Neural cell (in vitro differentiated cells): ENCODE results near the gene ACTG2. TPM values are rescaled to one million over a fixed set of nuclear protein-coding genes. Genes with fewer than 3 reads are reported as not detected.
A peak's percentile ranks its signal among the peaks of the same experiment; 100 is the strongest.

Experiments used
- H2AFZ ChIP-seq: fragments of 200-600, 300-800 bp; sonication (generic), shearing (Covaris generic); 2 replicates; pipeline ENCODE4 v1.6.0; 2014; ENCODE audit warnings: low read depth, mild to moderate bottlenecking, antibody characterized with exemption, low read length, moderate library complexity
- H3F3A ChIP-seq: fragments of 200-600 bp; shearing (Covaris generic); 2 replicates; pipeline ENCODE4 v1.6.1; 2016; ENCODE audit warnings: mild to moderate bottlenecking, moderate library complexity, mixed read lengths, antibody characterized with exemption, low read length; ENCODE audit not compliant: insufficient read depth, poor library complexity, severe bottlenecking
- H3K27ac ChIP-seq: fragments of 200-600, 300-800 bp; sonication (generic), shearing (Covaris generic); 2 replicates; pipeline ENCODE4 v1.5.1; 2014; ENCODE audit warnings: mild to moderate bottlenecking, low read length, moderate library complexity
- H3K27me3 ChIP-seq: fragments of 300-800, 200-600 bp; sonication (generic), shearing (Covaris generic); 2 replicates; pipeline ENCODE4 v1.6.0; 2014; ENCODE audit warnings: mild to moderate bottlenecking, low read depth, low read length, moderate library complexity; ENCODE audit not compliant: insufficient read depth
- H3K36me3 ChIP-seq: fragments of 300-800, 200-600 bp; sonication (generic), shearing (Covaris generic); 2 replicates; pipeline ENCODE4 v1.5.1; 2014; ENCODE audit warnings: mild to moderate bottlenecking, antibody characterized with exemption, low read length, moderate library complexity; ENCODE audit not compliant: insufficient read depth
- H3K4me2 ChIP-seq: fragments of 300-800, 200-600 bp; sonication (generic), shearing (Covaris generic); 2 replicates; pipeline ENCODE4 v1.6.0; 2014; ENCODE audit warnings: mild to moderate bottlenecking, low read length
- H3K4me3 ChIP-seq: fragments of 300-800, 200-600 bp; sonication (generic), shearing (Covaris generic); 2 replicates; pipeline ENCODE4 v1.5.1; 2014; ENCODE audit warnings: mild to moderate bottlenecking, low read length, moderate library complexity
- H3K79me2 ChIP-seq: fragments of 200-600 bp; shearing (Covaris generic); replicated peaks from 2 replicates; pipeline ENCODE4 v1.6.0; 2014; ENCODE audit warnings: mild to moderate bottlenecking, low read length, moderate library complexity; ENCODE audit not compliant: insufficient read depth
- H3K9ac ChIP-seq: fragments of 300-800, 200-600 bp; sonication (generic), shearing (Covaris generic); 2 replicates; pipeline ENCODE4 v1.6.1; 2016; ENCODE audit warnings: mild to moderate bottlenecking, low read length, mixed read lengths
- H3K9me2 ChIP-seq: fragments of 200-600 bp; shearing (Covaris generic); 2 replicates; pipeline ENCODE4 v1.6.1; 2016; ENCODE audit warnings: mild to moderate bottlenecking, low read length, mixed read lengths; ENCODE audit not compliant: insufficient read depth
- H3K9me3 ChIP-seq: fragments of 200-600, 300-800 bp; sonication (generic), shearing (Covaris generic); 2 replicates; pipeline ENCODE4 v1.6.1; 2016; ENCODE audit warnings: mild to moderate bottlenecking, mixed run types, low read length, moderate library complexity, mixed read lengths
- H4K20me1 ChIP-seq: fragments of 200-600 bp; shearing (Covaris generic); 2 replicates; pipeline ENCODE4 v1.6.1; 2016; ENCODE audit warnings: mild to moderate bottlenecking, mixed run types; ENCODE audit not compliant: insufficient read depth
- EP300 ChIP-seq: fragments of 450-650 bp; conservative IDR thresholded peaks from 2 replicates; pipeline ENCODE4 v1.6.1; 2014; ENCODE audit warnings: antibody characterized with exemption, mild to moderate bottlenecking, moderate library complexity; ENCODE audit not compliant: poor library complexity, severe bottlenecking
- EZH2 ChIP-seq: fragments of 200-600, 300-800 bp; shearing (Covaris generic), sonication (generic); IDR thresholded peaks from 2 replicates; pipeline ENCODE4 v1.6.1; 2014; ENCODE audit warnings: antibody characterized with exemption, low read length, borderline replicate concordance, mild to moderate bottlenecking; ENCODE audit not compliant: insufficient read depth, poor library complexity, severe bottlenecking
- MXI1 ChIP-seq: fragments of 450-650 bp; conservative IDR thresholded peaks from 2 replicates; pipeline ENCODE4 v1.6.1; 2014; ENCODE audit warnings: antibody characterized with exemption, mild to moderate bottlenecking; ENCODE audit not compliant: poor library complexity, severe bottlenecking
- POLR2AphosphoS5 ChIP-seq: IDR thresholded peaks from 2 replicates; pipeline ENCODE4 v1.6.1; 2012
- RAD21 ChIP-seq: fragments of 450-650 bp; conservative IDR thresholded peaks from 2 replicates; pipeline ENCODE4 v1.6.1; 2014; ENCODE audit warnings: antibody characterized with exemption, mild to moderate bottlenecking, moderate library complexity
- SMC3 ChIP-seq: fragments of 450-650 bp; conservative IDR thresholded peaks from 2 replicates; pipeline ENCODE4 v1.6.1; 2014; ENCODE audit warnings: antibody characterized with exemption, mild to moderate bottlenecking, moderate library complexity; ENCODE audit not compliant: poor library complexity
- TAF1 ChIP-seq: IDR thresholded peaks from 2 replicates; pipeline ENCODE4 v1.6.1; 2012; ENCODE audit warnings: low read depth
- polyA plus RNA-seq: library from polyadenylated mRNA; depleted of rRNA; stranded (reverse); fragments of >200 nt; gene quantifications from 2 replicates; pipeline ENCODE4 v1.2.3, GENCODE V29; 2014
- TF ChIP-seq, protein P1 (sequence below): IDR thresholded peaks from 2 replicates; pipeline ENCODE4 v1.6.1; 2012; ENCODE audit warnings: borderline replicate concordance
- TF ChIP-seq, protein P2 (sequence below): fragments of 450-650 bp; IDR thresholded peaks from 2 replicates; pipeline ENCODE4 v1.5.1; 2014; ENCODE audit warnings: antibody characterized with exemption, mild to moderate bottlenecking, moderate library complexity; ENCODE audit not compliant: poor library complexity, severe bottlenecking

ACTG2 gene
- polyA plus RNA-seq, 1 donor from 2014 or later: 0.67 TPM

DNA sequence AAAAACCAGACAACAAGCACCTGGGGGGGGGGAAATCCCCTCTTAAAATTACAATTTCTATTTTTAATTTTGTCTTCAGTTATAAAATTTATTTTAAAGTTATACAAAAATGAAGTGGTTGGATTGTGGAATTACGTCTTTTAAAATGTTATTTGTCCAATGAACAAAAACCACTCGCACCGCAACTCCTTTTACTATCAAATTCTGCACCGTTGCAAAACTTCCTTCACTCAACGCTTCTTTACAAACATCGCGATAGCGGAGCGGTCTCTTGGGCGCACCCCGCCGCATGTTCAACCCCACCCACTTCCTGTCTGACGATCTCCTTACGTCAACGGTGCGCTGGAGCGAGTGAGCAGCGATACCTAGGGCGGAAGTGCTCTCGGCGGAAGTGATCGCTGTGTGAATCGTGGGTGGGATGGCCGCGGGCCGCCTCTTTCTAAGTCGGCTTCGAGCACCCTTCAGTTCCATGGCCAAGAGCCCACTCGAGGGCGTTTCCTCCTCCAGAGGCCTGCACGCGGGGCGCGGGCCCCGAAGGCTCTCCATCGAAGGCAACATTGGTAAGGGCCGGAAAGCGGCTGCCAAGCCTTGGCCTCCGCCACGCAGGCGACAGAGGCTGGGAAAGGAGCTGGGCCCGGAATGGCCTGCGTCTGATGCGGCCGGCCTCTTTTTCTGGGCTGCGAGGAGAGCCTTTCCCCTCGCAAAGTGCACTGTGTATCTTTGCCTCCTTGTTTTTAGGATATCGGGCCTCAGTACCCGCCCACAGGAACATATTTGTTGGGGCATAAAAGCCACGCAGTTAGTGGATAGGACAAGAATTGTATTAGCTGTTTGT, 33.9 kb downstream of the ACTG2 start, which contains the start of gene DGUOK:
Gene DGUOK, plus strand, starts transcription at position 388 of the 835 bp plus-strand sequence. Its CDS starts 31 bp downstream, at position 419.
- H3F3A ChIP-seq: no peaks in the 10 kb centered on the region
- no peaks in the 10 kb centered on the region for H3K9me3 ChIP-seq
- H3K27ac ChIP-seq: peak within 1 kb of the TSS; percentile 89
- H3K27me3 ChIP-seq: no peaks in the 10 kb centered on the region
- TF ChIP-seq SMC3: peak; percentile 65
- peak; percentile 80 for TF ChIP-seq TAF1
- peak; percentile 99 for TF ChIP-seq POLR2AphosphoS5
- TF ChIP-seq MXI1: peak; percentile 90
- TF ChIP-seq RAD21: peak; percentile 63
- TF ChIP-seq, protein P1, sequence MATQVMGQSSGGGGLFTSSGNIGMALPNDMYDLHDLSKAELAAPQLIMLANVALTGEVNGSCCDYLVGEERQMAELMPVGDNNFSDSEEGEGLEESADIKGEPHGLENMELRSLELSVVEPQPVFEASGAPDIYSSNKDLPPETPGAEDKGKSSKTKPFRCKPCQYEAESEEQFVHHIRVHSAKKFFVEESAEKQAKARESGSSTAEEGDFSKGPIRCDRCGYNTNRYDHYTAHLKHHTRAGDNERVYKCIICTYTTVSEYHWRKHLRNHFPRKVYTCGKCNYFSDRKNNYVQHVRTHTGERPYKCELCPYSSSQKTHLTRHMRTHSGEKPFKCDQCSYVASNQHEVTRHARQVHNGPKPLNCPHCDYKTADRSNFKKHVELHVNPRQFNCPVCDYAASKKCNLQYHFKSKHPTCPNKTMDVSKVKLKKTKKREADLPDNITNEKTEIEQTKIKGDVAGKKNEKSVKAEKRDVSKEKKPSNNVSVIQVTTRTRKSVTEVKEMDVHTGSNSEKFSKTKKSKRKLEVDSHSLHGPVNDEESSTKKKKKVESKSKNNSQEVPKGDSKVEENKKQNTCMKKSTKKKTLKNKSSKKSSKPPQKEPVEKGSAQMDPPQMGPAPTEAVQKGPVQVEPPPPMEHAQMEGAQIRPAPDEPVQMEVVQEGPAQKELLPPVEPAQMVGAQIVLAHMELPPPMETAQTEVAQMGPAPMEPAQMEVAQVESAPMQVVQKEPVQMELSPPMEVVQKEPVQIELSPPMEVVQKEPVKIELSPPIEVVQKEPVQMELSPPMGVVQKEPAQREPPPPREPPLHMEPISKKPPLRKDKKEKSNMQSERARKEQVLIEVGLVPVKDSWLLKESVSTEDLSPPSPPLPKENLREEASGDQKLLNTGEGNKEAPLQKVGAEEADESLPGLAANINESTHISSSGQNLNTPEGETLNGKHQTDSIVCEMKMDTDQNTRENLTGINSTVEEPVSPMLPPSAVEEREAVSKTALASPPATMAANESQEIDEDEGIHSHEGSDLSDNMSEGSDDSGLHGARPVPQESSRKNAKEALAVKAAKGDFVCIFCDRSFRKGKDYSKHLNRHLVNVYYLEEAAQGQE: peak; percentile 88
- peak; percentile 73 for TF ChIP-seq EP300
- TF ChIP-seq, protein P2, sequence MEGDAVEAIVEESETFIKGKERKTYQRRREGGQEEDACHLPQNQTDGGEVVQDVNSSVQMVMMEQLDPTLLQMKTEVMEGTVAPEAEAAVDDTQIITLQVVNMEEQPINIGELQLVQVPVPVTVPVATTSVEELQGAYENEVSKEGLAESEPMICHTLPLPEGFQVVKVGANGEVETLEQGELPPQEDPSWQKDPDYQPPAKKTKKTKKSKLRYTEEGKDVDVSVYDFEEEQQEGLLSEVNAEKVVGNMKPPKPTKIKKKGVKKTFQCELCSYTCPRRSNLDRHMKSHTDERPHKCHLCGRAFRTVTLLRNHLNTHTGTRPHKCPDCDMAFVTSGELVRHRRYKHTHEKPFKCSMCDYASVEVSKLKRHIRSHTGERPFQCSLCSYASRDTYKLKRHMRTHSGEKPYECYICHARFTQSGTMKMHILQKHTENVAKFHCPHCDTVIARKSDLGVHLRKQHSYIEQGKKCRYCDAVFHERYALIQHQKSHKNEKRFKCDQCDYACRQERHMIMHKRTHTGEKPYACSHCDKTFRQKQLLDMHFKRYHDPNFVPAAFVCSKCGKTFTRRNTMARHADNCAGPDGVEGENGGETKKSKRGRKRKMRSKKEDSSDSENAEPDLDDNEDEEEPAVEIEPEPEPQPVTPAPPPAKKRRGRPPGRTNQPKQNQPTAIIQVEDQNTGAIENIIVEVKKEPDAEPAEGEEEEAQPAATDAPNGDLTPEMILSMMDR: no peak
- TF ChIP-seq EZH2: no peak
- H3K4me3 ChIP-seq: peak within 1 kb of the TSS; percentile 76
- H2AFZ ChIP-seq: peak within 1 kb of the TSS; percentile 93
- peak within 1 kb of the TSS; percentile 94 for H3K4me2 ChIP-seq
- no peaks in the 10 kb centered on the region for H4K20me1 ChIP-seq
- H3K9ac ChIP-seq: peak within 1 kb of the TSS; percentile 92
- H3K36me3 ChIP-seq: no peaks in the 10 kb centered on the region
- H3K9me2 ChIP-seq: no peaks in the 10 kb centered on the region
- H3K79me2 ChIP-seq: peaks cover 41% of the 10 kb centered on the region

DNA sequence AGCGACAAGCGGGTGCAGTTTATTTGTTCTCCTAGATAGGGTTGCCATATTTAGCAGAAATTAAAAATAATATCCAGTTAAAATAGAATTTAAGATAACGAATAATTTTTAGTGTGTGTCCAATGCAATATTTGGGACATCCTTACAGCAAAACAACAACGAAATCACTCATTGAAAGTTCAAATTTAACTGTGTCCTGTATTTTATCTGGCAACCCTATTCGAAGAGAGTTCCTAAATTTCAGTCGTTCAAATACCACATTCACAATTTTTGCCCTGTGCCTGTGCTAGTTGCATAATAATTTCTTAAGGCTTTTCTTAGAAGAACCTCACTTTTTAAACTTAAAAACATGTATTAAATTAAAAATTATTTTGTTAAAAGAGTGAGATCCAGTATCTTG, 34.5 kb downstream of the ACTG2 start:
- Histone ChIP-seq H3K9me2 (no peaks in the 10 kb centered on the region), H4K20me1 (no peaks in the 10 kb centered on the region), H3F3A (no peaks in the 10 kb centered on the region), H3K9me3 (no peaks in the 10 kb centered on the region), H3K4me3 (peak overlapping the region; percentile 76), H3K4me2 (peak overlapping the region; percentile 94), H3K27ac (peak overlapping the region; percentile 89), H3K27me3 (no peaks in the 10 kb centered on the region), H3K9ac (peak overlapping the region; percentile 92), H3K79me2 (peaks cover 45% of the 10 kb centered on the region), H2AFZ (peak overlapping the region; percentile 93), H3K36me3 (no peaks in the 10 kb centered on the region)
- TF ChIP-seq EP300: no peak
